Stimulated activated CD8-positive, alpha-beta memory T cell treated with anti-CD3 and anti-CD28 coated beads, Interleukin-7, amount 100 ng/mL, for 4 hours (primary cell): ENCODE measurements around the gene FUT3.
"Not testable (repeated sequence)": the region's sequence is repeated elsewhere in the genome, so short reads cannot be mapped to it uniquely, and the experiment has no call there.

Experiments
- DNase-seq, 2 donors: peaks; one replicate each; pipeline ENCODE4 v3.0.0-alpha.2; 2020; ENCODE audit warnings: low read depth in 2 of 2

FUT3 gene

GRCh38 chr19:5881543-5882299, 30.5 kb upstream of the FUT3 start:
- DNase-seq = no peak

GRCh38 chr19:5880604-5881078, 29.4 kb upstream of the FUT3 start:
- no peak for DNase-seq

GRCh38 chr19:5880196-5880595, 28.9 kb upstream of the FUT3 start:
- no peak for DNase-seq

GRCh38 chr19:5877882-5878281, 26.6 kb upstream of the FUT3 start:
- DNase-seq = no peak

GRCh38 chr19:5877427-5877826, 26.2 kb upstream of the FUT3 start:
- no peak for DNase-seq

GRCh38 chr19:5874496-5874895, 23.2 kb upstream of the FUT3 start:
- not testable (repeated sequence) for DNase-seq

- DNase-seq = no peak
Observed at GRCh38 chr19:5873617-5874199, 22.5 kb upstream of the FUT3 start.

GRCh38 chr19:5870986-5871394, 19.7 kb upstream of the FUT3 start:
- DNase-seq = no peak

GRCh38 chr19:5867201-5868136, 16.2 kb upstream of the FUT3 start:
- no peak for DNase-seq

- DNase-seq = no peak
Observed at GRCh38 chr19:5865772-5866171, 14.5 kb upstream of the FUT3 start.

GRCh38 chr19:5864725-5865486, 13.7 kb upstream of the FUT3 start:
- DNase-seq = no peak

GRCh38 chr19:5864013-5864720, 12.9 kb upstream of the FUT3 start:
- no peak for DNase-seq

GRCh38 chr19:5863030-5863665, 11.9 kb upstream of the FUT3 start:
- no peak for DNase-seq

- DNase-seq = no peak
Observed at GRCh38 chr19:5857203-5858081, 6.2 kb upstream of the FUT3 start.

- not testable (repeated sequence) for DNase-seq
Observed at GRCh38 chr19:5855151-5855550, 3.9 kb upstream of the FUT3 start.

GRCh38 chr19:5854121-5854520, 2.9 kb upstream of the FUT3 start:
- not testable (repeated sequence) for DNase-seq

GRCh38 chr19:5850743-5851293, 431 bp downstream of the FUT3 start:
- DNase-seq = no peak

GRCh38 chr19:5850189-5850588, 1.1 kb downstream of the FUT3 start:
- DNase-seq = no peak

- not testable (repeated sequence) for DNase-seq
Observed at GRCh38 chr19:5848621-5849020, 2.6 kb downstream of the FUT3 start.
